ENCODE results near the gene ZIC4.

Gene ZIC4

GRCh38 chr3:147388700-147389580, 17.4 kb downstream of the ZIC4 start:
- no peak for DNase-seq

- no peak for DNase-seq
These were observed 18.3 kb downstream of the ZIC4 start for GRCh38 chr3:147387885-147388699.

GRCh38 chr3:147387291-147387884, 19.0 kb downstream of the ZIC4 start:
- no peak for DNase-seq

GRCh38 chr3:147385059-147386012, 21.0 kb downstream of the ZIC4 start:
- no peak for DNase-seq

- no peak for DNase-seq
These were observed 21.9 kb downstream of the ZIC4 start for GRCh38 chr3:147384210-147385058.

GRCh38 chr3:147383617-147384016, 22.7 kb downstream of the ZIC4 start:
- DNase-seq: no peak

GRCh38 chr3:147381596-147381995, 24.7 kb downstream of the ZIC4 start:
- no peak for DNase-seq

- no peak for DNase-seq
These were observed 25.4 kb downstream of the ZIC4 start for GRCh38 chr3:147380977-147381376.

GRCh38 chr3:147380387-147380951, 25.9 kb downstream of the ZIC4 start:
- no peak for DNase-seq

GRCh38 chr3:147379651-147380050, 26.7 kb downstream of the ZIC4 start:
- DNase-seq: no peak

- no peak for DNase-seq
These were observed 28.7 kb downstream of the ZIC4 start for GRCh38 chr3:147377412-147378367.

- no peak for DNase-seq
These were observed 33.0 kb downstream of the ZIC4 start for GRCh38 chr3:147373301-147373700.

GRCh38 chr3:147372525-147373027, 33.8 kb downstream of the ZIC4 start:
- DNase-seq: no peak

GRCh38 chr3:147371771-147372340, 34.5 kb downstream of the ZIC4 start:
- no peak for DNase-seq

GRCh38 chr3:147371140-147371539, 35.2 kb downstream of the ZIC4 start:
- no peak for DNase-seq

- DNase-seq: no peak
These were observed 36.0 kb downstream of the ZIC4 start for GRCh38 chr3:147370349-147370748.

GRCh38 chr3:147369661-147370123, 36.7 kb downstream of the ZIC4 start:
- no peak for DNase-seq

GRCh38 chr3:147369231-147369630, 37.1 kb downstream of the ZIC4 start:
- no peak for DNase-seq
